PC-3 (cell line): ENCODE results near the gene CCNC.

ENCODE experiments used
- CTCF ChIP-seq: fragments of 300-600 bp; sonication (generic); conservative IDR thresholded peaks from 2 replicates; pipeline ENCODE4 v1.5.1; 2017; ENCODE audit warnings: antibody characterized with exemption, low read depth, mild to moderate bottlenecking, low read length
- EZH2phosphoT487 ChIP-seq: fragments of 300-600 bp; sonication (generic); IDR thresholded peaks from 2 replicates; pipeline ENCODE4 v1.6.1; 2018; ENCODE audit warnings: mild to moderate bottlenecking, antibody characterized with exemption, low read length, borderline replicate concordance

DNA sequence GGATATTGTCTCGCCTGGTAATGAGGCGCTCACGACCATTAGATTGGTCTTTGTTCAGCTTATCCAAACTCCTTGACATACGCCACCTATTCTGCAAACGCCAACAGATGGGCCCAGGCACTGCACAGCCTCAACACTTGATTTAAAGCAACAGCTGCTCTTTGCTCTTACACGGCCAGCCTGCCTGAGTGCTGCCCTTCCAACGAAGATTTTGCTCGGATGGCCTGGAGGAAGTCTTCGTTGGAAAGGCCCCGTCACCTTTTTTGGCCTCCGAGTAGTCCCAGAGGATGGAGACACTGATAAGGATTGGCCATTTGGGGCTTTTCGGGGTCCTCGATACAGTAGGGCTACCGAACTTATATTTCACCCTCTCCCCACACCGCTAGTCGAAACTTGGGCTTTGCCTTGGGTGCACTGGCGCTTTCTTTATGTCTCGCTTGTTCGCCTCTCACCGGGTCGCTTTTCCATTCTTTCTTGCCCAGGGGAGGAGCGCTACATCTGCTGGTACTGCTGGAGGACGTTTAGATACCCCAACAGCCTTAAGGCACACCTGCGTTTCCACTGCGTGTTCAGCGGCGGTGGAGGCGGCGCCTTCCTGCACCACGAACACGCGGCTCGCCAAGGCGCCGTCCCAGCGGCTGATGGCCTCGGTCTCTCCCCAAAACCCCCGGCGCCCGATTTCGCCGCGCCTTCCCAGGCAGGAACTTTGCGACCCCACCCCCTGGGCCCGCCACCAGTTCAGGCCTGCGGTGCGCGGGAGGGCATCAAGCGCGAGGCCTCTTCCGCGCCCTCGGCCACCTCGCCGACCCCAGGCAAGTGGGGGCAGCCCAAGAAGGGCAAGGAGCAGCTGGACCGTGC is 44.3 kb upstream of the CCNC start:
- TF ChIP-seq CTCF (no peak), EZH2phosphoT487 (no peak)
